ENCODE measurements around the gene RHOBTB3.
"Not testable (repeated sequence)": the region's sequence is repeated elsewhere in the genome, so short reads cannot be mapped to it uniquely, and the experiment has no call there.

RHOBTB3 gene

GRCh38 chr5:95713246-95713645 is 17.9 kb upstream of the RHOBTB3 start:
- not testable (repeated sequence) for DNase-seq (ENCODE audit: low spot score)

DNA sequence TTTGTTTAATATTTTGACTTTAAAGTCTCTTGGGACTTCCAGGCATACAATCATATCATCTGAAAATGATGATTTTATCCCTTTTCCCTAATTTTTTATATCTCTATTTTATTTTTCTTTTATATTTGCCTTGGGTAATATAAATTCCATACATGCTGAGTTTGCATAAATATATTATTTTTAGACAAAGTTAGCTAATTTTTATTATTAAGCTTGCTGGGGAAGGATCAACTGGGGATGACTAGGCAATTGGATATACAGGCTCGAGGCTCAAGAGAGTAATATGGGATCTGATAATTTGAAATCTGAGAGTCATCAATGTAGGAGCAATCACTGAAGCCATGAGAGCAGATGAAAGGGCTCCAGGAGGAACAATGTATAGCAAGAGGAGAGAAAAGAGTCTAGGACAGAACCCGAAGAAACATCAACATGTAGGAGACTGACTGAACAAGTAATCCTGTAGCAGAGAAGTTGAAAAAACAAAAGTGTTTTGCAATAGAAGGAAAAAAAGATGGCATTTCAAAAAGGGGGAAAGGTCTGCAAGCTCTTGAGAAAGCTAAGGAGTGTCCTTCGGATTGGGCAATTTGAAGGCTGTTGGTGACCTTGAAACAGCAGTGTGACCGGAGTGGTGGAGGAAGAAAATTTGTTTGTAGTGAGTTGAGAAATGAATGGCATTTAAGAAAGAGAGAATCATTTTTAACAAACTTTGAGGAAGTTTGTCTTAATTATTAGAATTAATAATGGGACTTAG is 17.0 kb upstream of the RHOBTB3 start:
- DNase-seq (ENCODE audit: low spot score) = no peak

DNA sequence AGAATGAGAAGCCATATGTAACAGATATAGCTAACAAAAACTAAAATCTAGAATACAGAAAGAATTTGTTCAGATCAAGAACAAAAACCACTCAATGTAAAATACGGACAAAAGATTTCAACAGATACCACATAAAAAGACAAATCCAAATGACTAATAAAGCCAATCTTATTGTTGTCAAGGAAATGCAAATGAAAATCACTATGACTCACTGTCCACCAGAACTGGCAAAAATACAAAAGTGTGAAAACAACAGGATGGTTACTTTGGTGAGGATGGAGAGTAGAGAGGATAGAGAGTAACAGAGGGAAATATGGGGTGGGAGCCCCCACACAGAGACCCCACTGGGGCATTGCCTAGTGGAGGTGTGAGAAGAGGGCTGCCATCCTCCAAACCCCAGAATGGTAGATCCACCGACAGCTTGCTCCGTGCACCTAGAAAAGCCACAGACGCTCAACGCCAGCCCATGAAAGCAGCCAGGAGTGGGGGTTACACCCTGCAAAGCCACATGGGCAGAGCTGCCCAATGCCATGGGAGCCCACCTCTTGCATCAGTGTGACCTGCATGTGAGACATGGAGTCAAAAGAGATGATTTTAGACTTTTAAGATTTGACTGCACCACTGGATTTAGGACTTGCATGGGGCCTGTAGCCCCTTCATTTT is 15.2 kb upstream of the RHOBTB3 start:
- no peak for DNase-seq (ENCODE audit: low spot score)

- DNase-seq (ENCODE audit: low spot score) = no peak
Measured at GRCh38 chr5:95717439-95717838, 13.7 kb upstream of the RHOBTB3 start.

GRCh38 chr5:95718203-95718602 is 12.9 kb upstream of the RHOBTB3 start:
- DNase-seq (ENCODE audit: low spot score) = no peak

DNA sequence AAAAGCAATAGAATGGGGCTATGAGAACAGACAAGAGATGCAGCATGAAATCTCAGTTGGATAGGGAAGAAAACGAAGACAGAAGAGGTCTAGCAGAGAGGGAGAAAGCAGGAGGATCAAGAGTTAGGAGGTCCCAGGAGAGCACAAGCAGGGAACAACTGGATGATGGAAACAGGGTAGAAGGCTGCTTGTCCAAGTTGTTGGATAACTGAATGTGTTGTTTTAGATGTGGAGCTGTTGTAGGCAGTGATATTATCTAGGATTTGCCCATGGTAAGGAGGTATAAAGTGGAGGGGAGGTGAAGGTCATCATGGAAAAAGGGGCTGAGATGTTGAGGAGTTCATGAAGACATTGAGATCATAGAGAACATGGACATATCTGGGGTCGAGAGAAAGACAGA is 12.4 kb upstream of the RHOBTB3 start:
- no peak for DNase-seq (ENCODE audit: low spot score)

GRCh38 chr5:95720094-95720786 is 10.9 kb upstream of the RHOBTB3 start:
- DNase-seq (ENCODE audit: low spot score) = no peak

- DNase-seq (ENCODE audit: low spot score) = no peak
Measured at GRCh38 chr5:95721582-95722295, 9.4 kb upstream of the RHOBTB3 start.

DNA sequence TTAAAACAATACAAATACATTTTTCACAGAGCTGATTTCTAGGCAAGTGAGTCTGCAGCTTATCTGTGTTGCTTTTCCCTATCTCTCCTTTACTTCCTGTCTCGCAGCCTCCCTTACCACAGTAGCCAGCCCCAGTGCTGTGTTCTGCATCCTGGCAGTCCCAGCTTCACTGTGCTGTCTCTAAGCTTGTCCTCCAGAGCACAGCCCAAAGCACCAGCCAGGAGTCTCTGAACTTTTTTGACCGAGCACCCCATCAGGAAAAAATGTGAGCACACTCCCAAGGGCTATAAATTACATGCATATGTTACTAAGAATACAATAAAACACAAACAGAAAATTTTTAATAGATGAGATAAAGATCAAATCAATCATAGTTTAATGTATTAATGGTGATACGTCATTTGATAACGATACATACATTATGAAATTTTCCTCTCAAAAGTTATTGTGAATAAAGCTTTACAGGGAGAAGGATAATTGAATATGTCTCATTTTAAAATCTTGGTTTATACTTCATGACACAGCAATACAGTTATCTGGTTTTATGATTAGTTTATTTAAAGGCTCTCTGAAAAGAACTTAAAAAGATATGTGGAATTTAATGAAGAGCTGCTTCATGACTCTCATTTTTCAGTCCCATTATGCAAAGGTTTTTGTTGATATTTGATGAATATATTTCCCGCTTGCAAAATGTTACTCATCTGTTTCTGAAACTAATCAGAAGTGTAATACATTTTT is 7.3 kb upstream of the RHOBTB3 start:
- DNase-seq (ENCODE audit: low spot score) = peak; percentile 19

- DNase-seq (ENCODE audit: low spot score) = peak; percentile 15
Measured at GRCh38 chr5:95725071-95725820, 5.9 kb upstream of the RHOBTB3 start.

DNA sequence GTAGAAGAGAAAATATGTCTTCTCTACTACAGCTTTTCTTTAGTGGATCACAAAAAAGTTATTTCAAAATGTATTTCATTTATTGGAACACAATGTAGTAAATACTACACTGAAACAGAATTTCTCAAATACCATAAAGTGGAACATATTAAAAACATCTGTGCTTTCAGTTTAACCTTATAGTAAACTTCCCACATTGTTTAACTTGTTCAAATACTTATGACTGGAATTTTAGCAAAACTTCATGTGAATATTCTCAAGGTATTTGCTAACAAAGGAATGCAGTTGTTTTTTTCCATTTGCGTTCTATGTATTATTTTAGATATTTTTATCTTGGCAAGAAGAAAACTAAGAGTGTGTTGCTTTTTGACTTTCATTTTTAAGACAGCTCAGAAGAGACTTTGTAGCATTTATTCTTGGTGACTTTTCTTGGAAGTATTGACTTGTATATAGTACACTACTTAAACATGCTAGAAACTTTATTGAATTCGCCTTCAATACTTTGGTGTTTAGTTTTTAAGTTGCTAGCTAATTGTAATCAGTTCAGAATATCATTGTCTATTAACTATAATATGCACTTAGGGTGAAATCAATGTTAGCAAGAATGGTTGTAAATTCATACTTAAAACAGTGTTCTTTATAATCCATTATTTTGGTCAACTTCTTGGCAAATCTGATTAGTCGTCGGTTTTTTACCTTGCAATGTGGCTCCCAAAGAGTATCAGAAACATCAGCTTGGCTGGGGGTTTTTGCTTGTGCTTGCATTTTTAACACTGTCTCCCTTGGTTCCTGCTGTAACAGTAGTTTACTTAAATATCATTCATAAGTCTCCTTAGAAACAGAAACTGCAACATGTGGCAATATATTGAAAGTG is 5.0 kb upstream of the RHOBTB3 start:
- DNase-seq (ENCODE audit: low spot score) = peak; percentile 19

- no peak for DNase-seq (ENCODE audit: low spot score)
Measured at GRCh38 chr5:95726811-95727763, 4.0 kb upstream of the RHOBTB3 start.

- DNase-seq (ENCODE audit: low spot score) = no peak
Measured at GRCh38 chr5:95727764-95728191, 3.4 kb upstream of the RHOBTB3 start.

- peak; percentile 18 for DNase-seq (ENCODE audit: low spot score)
Measured at GRCh38 chr5:95728494-95729114, 2.5 kb upstream of the RHOBTB3 start.

DNA sequence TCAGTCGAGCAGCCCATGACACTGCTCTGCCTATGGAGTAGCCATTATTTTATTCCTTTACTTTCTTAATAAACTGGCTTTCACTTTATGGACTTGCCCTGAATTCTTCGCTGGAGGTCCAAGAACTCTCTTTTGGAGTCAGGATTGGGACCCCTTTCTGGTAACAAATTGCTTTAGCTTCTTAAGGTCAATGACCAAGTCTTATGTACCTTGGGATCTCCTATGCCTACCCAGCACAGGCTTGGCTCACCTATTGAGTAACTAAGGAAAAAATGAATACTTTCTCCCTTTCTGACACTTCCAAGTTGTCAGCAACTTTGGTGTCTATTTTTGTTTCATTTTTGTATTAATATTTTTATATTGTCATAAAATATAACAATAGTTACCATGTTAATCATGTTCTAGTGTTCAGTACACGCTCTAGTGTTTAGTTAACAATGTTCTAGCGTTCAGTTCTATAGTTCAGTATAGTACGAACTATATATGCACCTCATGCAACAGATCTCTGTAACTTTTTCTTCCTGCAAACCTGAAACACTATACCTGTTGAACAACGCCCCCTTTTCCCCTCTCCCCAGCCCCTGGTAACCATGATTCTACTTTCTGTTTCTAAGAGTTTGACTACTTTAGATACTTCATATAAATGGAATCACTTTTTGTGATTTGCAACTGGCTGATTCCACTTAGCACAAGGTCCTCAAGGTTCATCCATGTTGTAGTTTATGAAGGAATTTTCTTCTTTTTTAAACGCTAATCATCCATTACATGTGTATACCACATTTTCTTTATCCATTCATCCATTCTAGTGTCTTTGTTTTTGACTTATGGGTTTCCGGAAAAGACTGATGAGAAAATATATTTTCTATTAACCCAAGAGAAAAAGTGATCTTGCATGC is 1.8 kb upstream of the RHOBTB3 start:
- peak; percentile 22 for DNase-seq (ENCODE audit: low spot score)

- DNase-seq (ENCODE audit: low spot score) = peak; percentile 31
Measured at GRCh38 chr5:95730011-95730700, 980 bp upstream of the RHOBTB3 start.

All from hematopoietic multipotent progenitor cell treated with erythropoietin and hydrocortisone succinate and interleukin-3 and kit ligand, for 17 days (in vitro differentiated cells).